HepG2 (cell line): ENCODE measurements around the gene WDR18. TPM values are rescaled to one million over a fixed set of nuclear protein-coding genes. Genes with fewer than 3 reads are reported as not detected.
A peak's percentile ranks its signal among the peaks of the same experiment; 100 is the strongest.

Experiments
- ATAC-seq: fragments of 200-7000 bp; cut with Tn5 transposase; 3 replicates; pipeline ENCODE4 v1.9.1; 2020; ENCODE audit warnings: mild to moderate bottlenecking, moderate library complexity
- BruUV-seq: library from RNA; stranded (reverse); fragments of 400-500 nt; replicated peaks from 2 replicates; lab custom pipeline; 2021; lab: Mats Ljungman, UMichigan
- CTCF ChIA-PET: fragments of 300-600 bp; formaldehyde crosslinking; extraction: SDS; loops from one replicate; lab custom pipeline; 2021; ENCODE audit warnings: low total read pairs, inconsistent platforms, low intra/inter-chr PET ratio; lab: Yijun Ruan, JAX
- POLR2A ChIA-PET: fragments of 350-600 bp; sonication (Branson Sonifier 250); formaldehyde crosslinking; loops from one replicate; lab custom pipeline; 2020; ENCODE audit warnings: antibody characterized with exemption, inconsistent platforms; lab: Yijun Ruan, JAX
- DNase-seq: peaks from one replicate; pipeline ENCODE4 v3.0.0-alpha.2; 2015; ENCODE audit warnings: low spot score
- FAIRE-seq: peaks from 3 replicates; lab custom pipeline; 2011; peaks lifted over from hg19 to GRCh38; lab: Jason Lieb, UNC
- H2AFZ ChIP-seq: one replicate; pipeline ENCODE4 v1.6.1; 2011; ENCODE audit warnings: low read length, inconsistent platforms
- H3K27ac ChIP-seq: fragments of 300-600 bp; 3 replicates; pipeline ENCODE4 v1.8.0; 2011; ENCODE audit warnings: mixed run types, mild to moderate bottlenecking, mixed read lengths, low read length, inconsistent platforms; ENCODE audit not compliant: insufficient read depth; ENCODE audit errors: extremely low read length
- H3K27me3 ChIP-seq, 2 experiments: fragments of 200-600 bp in 1 of 2; 2 replicates in 1 of 2; 3 replicates in 1 of 2; pipeline versions ENCODE4 v1.6.0 to v1.8.0; 2011; ENCODE audit warnings: low read length in 2 of 2, mild to moderate bottlenecking in 2 of 2, moderate library complexity in 2 of 2, inconsistent platforms in 1 of 2; ENCODE audit not compliant: insufficient read depth in 2 of 2, control insufficient read depth in 1 of 2
- H3K36me3 ChIP-seq, 2 experiments: fragments of 200-600 bp in 1 of 2; replicated peaks in 1 of 2; 2 replicates in 1 of 2; 3 replicates in 1 of 2; pipeline versions ENCODE4 v1.5.1 to v1.8.0; 2011; ENCODE audit warnings: low read length in 2 of 2, inconsistent platforms in 1 of 2; ENCODE audit not compliant: insufficient read depth in 2 of 2, control insufficient read depth in 1 of 2
- H3K4me1 ChIP-seq: 2 replicates; pipeline ENCODE4 v1.5.1; 2012; ENCODE audit warnings: low read length, inconsistent platforms; ENCODE audit not compliant: insufficient read depth
- H3K4me2 ChIP-seq: 2 replicates; pipeline ENCODE4 v1.6.0; 2011; ENCODE audit warnings: low read depth, low read length, inconsistent platforms
- H3K4me3 ChIP-seq, 3 experiments: fragments of 200-600 bp in 1 of 3; sonication (generic), shearing (Covaris generic) in 1 of 3; replicated peaks in 1 of 3; 2 replicates each; pipeline ENCODE4 v1.5.1; 2011 to 2016; ENCODE audit warnings: low read length in 3 of 3, inconsistent platforms in 2 of 3, low read depth in 2 of 3, mild to moderate bottlenecking in 2 of 3, control low read depth in 1 of 3, mixed read lengths in 1 of 3; ENCODE audit not compliant: insufficient read depth in 1 of 3
- H3K79me2 ChIP-seq: one replicate; pipeline ENCODE4 v1.6.1; 2011; ENCODE audit warnings: low read length, inconsistent platforms; ENCODE audit not compliant: insufficient read depth
- H3K9ac ChIP-seq: 2 replicates; pipeline ENCODE4 v1.6.0; 2011; ENCODE audit warnings: mild to moderate bottlenecking, low read depth, low read length, inconsistent platforms; ENCODE audit not compliant: insufficient read depth
- H3K9me3 ChIP-seq: 2 replicates; pipeline ENCODE4 v1.5.1; 2012; ENCODE audit warnings: mild to moderate bottlenecking, low read length
- H4K20me1 ChIP-seq: 2 replicates; pipeline ENCODE4 v1.6.0; 2011; ENCODE audit warnings: inconsistent platforms, mild to moderate bottlenecking, low read length, moderate library complexity; ENCODE audit not compliant: insufficient read depth
- AGO2 ChIP-seq: fragments of 200-400 bp; formaldehyde crosslinking; optimal IDR thresholded peaks from 2 replicates; pipeline ENCODE3; 2017; ENCODE audit warnings: mild to moderate bottlenecking, low read depth, low read length, moderate library complexity
- DNMT1 ChIP-seq: sonication (generic); formaldehyde crosslinking; IDR thresholded peaks from 2 replicates; pipeline ENCODE4 v1.5.1; 2020; ENCODE audit warnings: mild to moderate bottlenecking, missing genetic modification reagents
- HNRNPL ChIP-seq: fragments of 200-400 bp; formaldehyde crosslinking; IDR thresholded peaks from 2 replicates; pipeline ENCODE4 v1.6.1; 2017; ENCODE audit warnings: mild to moderate bottlenecking, low read depth, low read length
- SNRNP70 ChIP-seq: fragments of 200-400 bp; formaldehyde crosslinking; IDR thresholded peaks from 2 replicates; pipeline ENCODE4 v1.6.1; 2017; ENCODE audit warnings: mild to moderate bottlenecking, low read depth, low read length, moderate library complexity
- SP5 ChIP-seq: IDR thresholded peaks from 2 replicates; pipeline ENCODE4 v1.6.1; 2016; ENCODE audit warnings: low read depth, borderline replicate concordance
- ZKSCAN8 ChIP-seq: IDR thresholded peaks from 2 replicates; pipeline ENCODE4 v1.6.1; 2016; ENCODE audit warnings: borderline replicate concordance, missing genetic modification reagents, missing compliant biosample characterization
- ZNF441 ChIP-seq: sonication (generic); formaldehyde crosslinking; IDR thresholded peaks from 2 replicates; pipeline ENCODE4 v1.7.0; 2021; ENCODE audit warnings: missing genetic modification reagents, borderline replicate concordance
- ZNF7 ChIP-seq: IDR thresholded peaks from 2 replicates; pipeline ENCODE4 v1.6.1; 2016; ENCODE audit warnings: missing biosample characterization, missing genetic modification reagents
- WGBS: methylation state at CpG from one replicate; pipeline ENCODE4 v1.1.6; 2017; ENCODE audit warnings: low lambda C conversion rate; 5-methylcytosine and 5-hydroxymethylcytosine counted together
- in situ Hi-C: cut with HindIII; loops from 2 replicates; pipeline ENCODE4 v1.10.0; 2017; ENCODE audit warnings: low pct_unique_long_range_greater_than_20kb; ENCODE audit not compliant: extremely low pct_ligation_motif_present
- intact Hi-C: fragments of 100-400 bp; cut with micrococcal nuclease; formaldehyde crosslinking; loops from one replicate; pipeline ENCODE4 v1.10.0; 2022; ENCODE audit not compliant: unreplicated experiment
- polyA plus RNA-seq, 8 experiments: library from polyadenylated mRNA; depleted of rRNA in 3 of 8; stranded (reverse) in 7 of 8; unstranded in 1 of 8; fragments of >200 nt; fragmentation: Illumina TruSeq in 4 of 8; extraction: Trizol in 4 of 8; gene quantifications; 2 replicates each; pipeline versions ENCODE4 v1.2.1 to v1.2.3, GENCODE V29; 2011 to 2016; ENCODE audit warnings: low read depth in 4 of 8, missing spikeins in 1 of 8, mixed read lengths in 1 of 8; ENCODE audit not compliant: insufficient read depth in 1 of 8
- total RNA-seq, 5 experiments: library from RNA; depleted of rRNA; stranded (reverse); fragments of >200 nt; fragmentation: Illumina TruSeq; extraction: Trizol; gene quantifications; 2 replicates each; pipeline ENCODE4 v1.2.3, GENCODE V29; 2016; ENCODE audit warnings: low read depth in 1 of 5
- TF ChIP-seq, protein P1 (sequence below): sonication (generic); formaldehyde crosslinking; IDR thresholded peaks from 2 replicates; pipeline ENCODE4 v1.4.0; 2020; ENCODE audit warnings: mild to moderate bottlenecking, missing genetic modification reagents
- TF ChIP-seq, protein P2 (sequence below): sonication (generic); formaldehyde crosslinking; IDR thresholded peaks from 2 replicates; pipeline ENCODE4 v1.9.0; 2022; ENCODE audit warnings: low read depth, missing genetic modification reagents

Gene WDR18
- total and polyA plus RNA-seq, 2 of the 13 experiments (the other 11 are each of a cell fraction or from before 2014, with no cell fraction given): 36.4 to 47.6 TPM

DNA sequence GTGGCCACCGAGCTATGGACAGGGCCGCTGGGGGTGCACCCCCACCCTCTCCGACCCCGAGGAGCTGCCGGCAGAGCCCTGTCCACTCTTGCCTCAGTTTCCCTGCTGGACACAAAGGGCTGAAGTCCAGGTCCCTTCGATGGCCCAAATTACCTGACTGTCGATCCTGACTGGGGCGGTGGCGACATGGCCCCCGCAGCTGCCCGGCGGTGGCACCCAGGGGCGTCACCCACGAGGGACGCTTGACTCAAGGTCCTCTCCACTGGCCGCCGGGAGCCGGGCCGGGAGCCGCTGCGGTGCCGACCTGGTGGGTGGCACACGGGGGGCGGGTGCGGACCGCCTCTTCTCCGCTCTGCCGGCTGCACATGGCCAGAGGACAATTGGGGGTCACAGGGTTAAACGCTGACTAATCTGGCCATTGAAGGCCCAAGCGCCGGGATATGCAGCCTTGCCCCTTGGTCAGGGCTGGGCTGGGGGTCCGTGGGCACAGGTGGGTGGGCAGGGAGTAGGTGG, 42.0 kb upstream of the WDR18 start (continued):
- TF ChIP-seq, protein P1, sequence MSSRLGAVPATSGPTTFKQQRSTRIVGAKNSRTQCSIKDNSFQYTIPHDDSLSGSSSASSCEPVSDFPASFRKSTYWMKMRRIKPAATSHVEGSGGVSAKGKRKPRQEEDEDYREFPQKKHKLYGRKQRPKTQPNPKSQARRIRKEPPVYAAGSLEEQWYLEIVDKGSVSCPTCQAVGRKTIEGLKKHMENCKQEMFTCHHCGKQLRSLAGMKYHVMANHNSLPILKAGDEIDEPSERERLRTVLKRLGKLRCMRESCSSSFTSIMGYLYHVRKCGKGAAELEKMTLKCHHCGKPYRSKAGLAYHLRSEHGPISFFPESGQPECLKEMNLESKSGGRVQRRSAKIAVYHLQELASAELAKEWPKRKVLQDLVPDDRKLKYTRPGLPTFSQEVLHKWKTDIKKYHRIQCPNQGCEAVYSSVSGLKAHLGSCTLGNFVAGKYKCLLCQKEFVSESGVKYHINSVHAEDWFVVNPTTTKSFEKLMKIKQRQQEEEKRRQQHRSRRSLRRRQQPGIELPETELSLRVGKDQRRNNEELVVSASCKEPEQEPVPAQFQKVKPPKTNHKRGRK (CRISPR knock-in tag): no peak

DNA sequence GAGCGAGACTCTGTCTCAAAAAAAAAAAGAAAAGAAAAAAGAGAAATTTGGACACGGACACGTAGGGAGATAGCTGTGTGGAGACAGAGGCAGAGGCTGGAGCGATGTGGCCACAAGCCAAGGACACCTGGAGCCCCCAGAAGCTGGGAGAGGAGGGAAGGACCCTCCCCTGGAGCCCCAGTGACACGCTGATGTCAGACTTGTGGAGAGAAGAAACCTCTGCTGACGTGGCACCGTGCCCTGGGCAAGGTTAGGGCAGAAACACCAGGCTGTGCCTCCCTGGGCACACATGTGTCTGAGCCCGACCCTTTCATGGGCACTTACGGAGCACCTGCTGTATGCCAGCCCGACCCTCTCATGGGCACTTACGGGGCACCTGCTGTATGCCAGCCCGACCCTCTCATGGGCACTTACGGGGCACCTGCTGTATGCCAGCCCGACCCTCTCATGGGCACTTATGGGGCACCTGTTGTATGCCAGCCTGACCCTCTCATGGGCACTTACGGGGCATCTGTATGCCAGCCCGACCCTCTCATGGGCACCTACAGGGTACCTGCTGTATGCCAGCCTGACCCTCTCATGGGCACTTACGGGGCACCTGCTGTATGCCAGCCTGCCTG, 40.5 kb upstream of the WDR18 start:
- Histone ChIP-seq H3K79me2 (peaks cover 80% of the 10 kb centered on the region), H3K9me3 (no peaks in the 10 kb centered on the region), H2AFZ (no peak overlapping the region), H4K20me1 (peaks cover 73% of the 10 kb centered on the region; the same call in 1 of the 2 replicates), H3K4me3 (no peak overlapping the region), H3K36me3 (peaks cover 25 to 77% of the 10 kb centered on the region in 2 experiments), H3K27me3 (no peaks in the 10 kb centered on the region; a peak in 1 of 5 replicates), H3K9ac (no peak overlapping the region), H3K4me1 (peaks cover 44% of the 10 kb centered on the region), H3K4me2 (no peak overlapping the region), H3K27ac (no peak overlapping the region)
- in situ Hi-C loops: no loop called here
- no peak for ATAC-seq
- POLR2A ChIA-PET: interaction anchor here (2.6 kb wide), 1 partner anchor 9 kb away, joined by 18 read pairs; no protein-coding TSS in a partner anchor
- FAIRE-seq: no peak
- over 99% methylated on average over 9 of the region's 17 CpGs for WGBS
- intact Hi-C loops: no loop called here
- no peak for DNase-seq
- CTCF ChIA-PET: interaction anchor here (0.6 kb wide), 1 partner anchor 10 kb away, joined by 3 read pairs; no protein-coding TSS in a partner anchor
- BruUV-seq: no TSS peak
- TF ChIP-seq ZNF7 (0 out of 2 replicates have a peak, but pooled peaks have one; percentile 39), ZNF441 (CRISPR knock-in tag) (no peak), SNRNP70 (no peak), DNMT1 (no peak), SP5 (CRISPR knock-in tag) (no peak), AGO2 (peak; percentile 10), HNRNPL (peak; percentile 98), ZKSCAN8 (CRISPR knock-in tag) (peak; percentile 88)
- TF ChIP-seq, protein P2, sequence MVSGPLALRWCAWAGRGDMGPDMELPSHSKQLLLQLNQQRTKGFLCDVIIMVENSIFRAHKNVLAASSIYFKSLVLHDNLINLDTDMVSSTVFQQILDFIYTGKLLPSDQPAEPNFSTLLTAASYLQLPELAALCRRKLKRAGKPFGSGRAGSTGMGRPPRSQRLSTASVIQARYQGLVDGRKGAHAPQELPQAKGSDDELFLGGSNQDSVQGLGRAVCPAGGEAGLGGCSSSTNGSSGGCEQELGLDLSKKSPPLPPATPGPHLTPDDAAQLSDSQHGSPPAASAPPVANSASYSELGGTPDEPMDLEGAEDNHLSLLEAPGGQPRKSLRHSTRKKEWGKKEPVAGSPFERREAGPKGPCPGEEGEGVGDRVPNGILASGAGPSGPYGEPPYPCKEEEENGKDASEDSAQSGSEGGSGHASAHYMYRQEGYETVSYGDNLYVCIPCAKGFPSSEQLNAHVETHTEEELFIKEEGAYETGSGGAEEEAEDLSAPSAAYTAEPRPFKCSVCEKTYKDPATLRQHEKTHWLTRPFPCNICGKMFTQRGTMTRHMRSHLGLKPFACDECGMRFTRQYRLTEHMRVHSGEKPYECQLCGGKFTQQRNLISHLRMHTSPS: 0 out of 2 replicates have a peak, but pooled peaks have one; percentile 38
